Panc1 (cell line): ENCODE measurements around the gene PRKCQ. TPM values are rescaled to one million over a fixed set of nuclear protein-coding genes. Genes with fewer than 3 reads are reported as not detected.
A peak's percentile ranks its signal among the peaks of the same experiment; 100 is the strongest.

Experiments used
- ATAC-seq: fragments of 200-7000 bp; cut with Tn5 transposase; 2 replicates; pipeline ENCODE4 v1.9.1; 2020; ENCODE audit warnings: mild to moderate bottlenecking, moderate library complexity
- BruUV-seq: library from RNA; stranded (reverse); fragments of 400-500 nt; replicated peaks from 2 replicates; lab custom pipeline; 2021; lab: Mats Ljungman, UMichigan
- CTCF ChIA-PET: fragments of 300-600 bp; sonication (Branson Sonifier 250); formaldehyde crosslinking; loops from one replicate; lab custom pipeline; 2022; ENCODE audit warnings: antibody characterized with exemption; lab: Charles Lee
- POLR2A ChIA-PET: fragments of 300-600 bp; sonication (Branson Sonifier 250); formaldehyde crosslinking; loops from one replicate; lab custom pipeline; 2022; ENCODE audit warnings: antibody characterized with exemption; lab: Charles Lee
- DNase-seq: peaks from one replicate; pipeline ENCODE4 v3.0.0-alpha.2; 2010; ENCODE audit warnings: low read depth, low spot score
- H3K27ac ChIP-seq: 2 replicates; pipeline ENCODE4 v1.5.1; 2011; ENCODE audit warnings: mild to moderate bottlenecking, low read length, inconsistent platforms
- H3K27me3 ChIP-seq: fragments of 200-500 bp; sonication (Bioruptor generic); 2 replicates; pipeline ENCODE4 v1.6.0; 2014; ENCODE audit warnings: low read length, inconsistent platforms; ENCODE audit not compliant: control insufficient read depth, insufficient read depth
- H3K36me3 ChIP-seq: fragments of 200-500 bp; sonication (Bioruptor generic); 2 replicates; pipeline ENCODE4 v1.5.1; 2014; ENCODE audit warnings: inconsistent platforms, mild to moderate bottlenecking, low read length, moderate library complexity; ENCODE audit not compliant: control insufficient read depth, insufficient read depth
- H3K4me1 ChIP-seq: 2 replicates; pipeline ENCODE4 v1.5.1; 2011; ENCODE audit warnings: inconsistent platforms, mild to moderate bottlenecking, low read length, moderate library complexity; ENCODE audit not compliant: control insufficient read depth, insufficient read depth
- H3K4me3 ChIP-seq, 2 experiments: 2 replicates each; pipeline ENCODE4 v1.5.1; 2011 to 2012; ENCODE audit warnings: low read depth in 2 of 2, low read length in 2 of 2, mild to moderate bottlenecking in 2 of 2, inconsistent platforms in 1 of 2, moderate library complexity in 1 of 2
- H3K9me3 ChIP-seq: fragments of 200-500 bp; sonication (Bioruptor generic); 2 replicates; pipeline ENCODE4 v1.5.1; 2014; ENCODE audit warnings: low read depth, mild to moderate bottlenecking, inconsistent platforms, low read length, moderate library complexity; ENCODE audit not compliant: control insufficient read depth, insufficient read depth
- CTCF ChIP-seq: fragments of 450-650 bp; IDR thresholded peaks from 2 replicates; pipeline ENCODE4 v1.5.1; 2017; ENCODE audit warnings: mild to moderate bottlenecking
- POLR2AphosphoS5 ChIP-seq: IDR thresholded peaks from 2 replicates; pipeline ENCODE4 v1.6.1; 2012; ENCODE audit warnings: mild to moderate bottlenecking, low read depth, low read length, moderate library complexity
- SIN3A ChIP-seq: IDR thresholded peaks from 2 replicates; pipeline ENCODE4 v1.6.1; 2012; ENCODE audit warnings: low read depth, mild to moderate bottlenecking, low read length, moderate library complexity, borderline replicate concordance; ENCODE audit not compliant: insufficient read depth
- TCF7L2 ChIP-seq: IDR thresholded peaks from 2 replicates; pipeline ENCODE4 v1.6.1; 2011; ENCODE audit warnings: mild to moderate bottlenecking, low read depth, low read length, inconsistent platforms
- in situ Hi-C: cut with HindIII; loops from 2 replicates; pipeline ENCODE4 v1.10.0; 2016; ENCODE audit warnings: low sequenced_read_pairs, low pct_unique_long_range_greater_than_20kb
- intact Hi-C: fragments of 100-400 bp; cut with micrococcal nuclease; formaldehyde crosslinking; loops from one replicate; pipeline ENCODE4 v1.10.0; 2022; ENCODE audit not compliant: unreplicated experiment
- total RNA-seq: library from RNA; stranded (reverse); gene quantifications from one replicate; pipeline ENCODE4 v1.2.1, GENCODE V29; 2021; ENCODE audit not compliant: unreplicated experiment
- TF ChIP-seq, protein P1 (sequence below), 2 experiments: IDR thresholded peaks; 2 replicates each; pipeline ENCODE4 v1.6.1; 2011 to 2012; ENCODE audit warnings: low read depth in 2 of 2, control low read depth in 1 of 2, low read length in 1 of 2, mild to moderate bottlenecking in 1 of 2, moderate library complexity in 1 of 2; ENCODE audit not compliant: insufficient read depth in 1 of 2

PRKCQ gene
- total RNA-seq, 1 experiment from 2014 or later, result 0.23 TPM

DNA sequence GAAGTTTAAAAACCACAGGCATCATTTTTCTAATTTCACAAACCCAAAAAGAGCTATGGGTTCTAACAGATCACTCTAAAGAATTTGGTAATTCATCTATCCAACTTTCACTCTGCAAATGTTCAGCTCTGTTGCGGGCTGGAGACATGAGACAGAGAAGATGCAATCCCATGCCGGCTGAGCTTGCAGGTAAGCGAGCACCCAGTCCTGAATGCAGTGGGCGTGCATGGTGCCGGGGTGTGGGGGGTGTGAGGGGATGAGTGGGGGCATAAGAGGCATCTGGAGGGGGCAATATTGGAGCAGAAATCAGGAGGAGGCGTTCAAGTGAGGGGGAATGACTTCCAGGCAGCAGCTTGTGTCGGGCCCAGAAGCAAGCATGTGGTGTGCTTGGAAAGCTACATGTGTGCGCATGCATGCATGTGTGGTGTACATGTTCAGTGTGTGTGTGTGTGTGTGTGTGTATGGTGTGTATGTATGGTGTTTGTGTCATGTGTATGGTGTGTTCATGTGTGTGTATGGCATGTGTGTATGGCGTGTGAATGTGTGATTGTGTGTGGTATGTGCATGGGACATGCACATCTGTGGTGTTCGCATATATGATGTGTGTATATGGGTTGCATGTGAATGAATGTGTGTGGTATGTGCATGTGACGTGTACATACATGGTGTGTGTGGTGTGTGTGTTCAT, 172.9 kb downstream of the PRKCQ start:
- no peaks in the 10 kb centered on the region for H3K4me1 ChIP-seq
- H3K27ac ChIP-seq, result no peak overlapping the region
- no peak overlapping the region for H3K4me3 ChIP-seq
- no peaks in the 10 kb centered on the region for H3K9me3 ChIP-seq
- TF ChIP-seq TCF7L2, result no peak
- no peak for TF ChIP-seq SIN3A
- no peak for TF ChIP-seq CTCF
- TF ChIP-seq, protein P1, sequence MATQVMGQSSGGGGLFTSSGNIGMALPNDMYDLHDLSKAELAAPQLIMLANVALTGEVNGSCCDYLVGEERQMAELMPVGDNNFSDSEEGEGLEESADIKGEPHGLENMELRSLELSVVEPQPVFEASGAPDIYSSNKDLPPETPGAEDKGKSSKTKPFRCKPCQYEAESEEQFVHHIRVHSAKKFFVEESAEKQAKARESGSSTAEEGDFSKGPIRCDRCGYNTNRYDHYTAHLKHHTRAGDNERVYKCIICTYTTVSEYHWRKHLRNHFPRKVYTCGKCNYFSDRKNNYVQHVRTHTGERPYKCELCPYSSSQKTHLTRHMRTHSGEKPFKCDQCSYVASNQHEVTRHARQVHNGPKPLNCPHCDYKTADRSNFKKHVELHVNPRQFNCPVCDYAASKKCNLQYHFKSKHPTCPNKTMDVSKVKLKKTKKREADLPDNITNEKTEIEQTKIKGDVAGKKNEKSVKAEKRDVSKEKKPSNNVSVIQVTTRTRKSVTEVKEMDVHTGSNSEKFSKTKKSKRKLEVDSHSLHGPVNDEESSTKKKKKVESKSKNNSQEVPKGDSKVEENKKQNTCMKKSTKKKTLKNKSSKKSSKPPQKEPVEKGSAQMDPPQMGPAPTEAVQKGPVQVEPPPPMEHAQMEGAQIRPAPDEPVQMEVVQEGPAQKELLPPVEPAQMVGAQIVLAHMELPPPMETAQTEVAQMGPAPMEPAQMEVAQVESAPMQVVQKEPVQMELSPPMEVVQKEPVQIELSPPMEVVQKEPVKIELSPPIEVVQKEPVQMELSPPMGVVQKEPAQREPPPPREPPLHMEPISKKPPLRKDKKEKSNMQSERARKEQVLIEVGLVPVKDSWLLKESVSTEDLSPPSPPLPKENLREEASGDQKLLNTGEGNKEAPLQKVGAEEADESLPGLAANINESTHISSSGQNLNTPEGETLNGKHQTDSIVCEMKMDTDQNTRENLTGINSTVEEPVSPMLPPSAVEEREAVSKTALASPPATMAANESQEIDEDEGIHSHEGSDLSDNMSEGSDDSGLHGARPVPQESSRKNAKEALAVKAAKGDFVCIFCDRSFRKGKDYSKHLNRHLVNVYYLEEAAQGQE (IDR thresholded peaks at IDR 0.05; ENCODE audit: insufficient read depth in 1 of 2, low read depth in 2 of 2, low read length in 1 of 2), result no peak
- TF ChIP-seq POLR2AphosphoS5, result no peak
- no TSS peak for BruUV-seq
- H3K36me3 ChIP-seq, result no peaks in the 10 kb centered on the region
- POLR2A ChIA-PET, result no interaction called here
- H3K27me3 ChIP-seq, result peaks cover 2% of the 10 kb centered on the region; the same call in 1 of the 2 replicates
- in situ Hi-C loops, result no loop called here
- intact Hi-C loops, result no loop called here
- ATAC-seq (no peak), DNase-seq (no peak)
- CTCF ChIA-PET, result no interaction called here

DNA sequence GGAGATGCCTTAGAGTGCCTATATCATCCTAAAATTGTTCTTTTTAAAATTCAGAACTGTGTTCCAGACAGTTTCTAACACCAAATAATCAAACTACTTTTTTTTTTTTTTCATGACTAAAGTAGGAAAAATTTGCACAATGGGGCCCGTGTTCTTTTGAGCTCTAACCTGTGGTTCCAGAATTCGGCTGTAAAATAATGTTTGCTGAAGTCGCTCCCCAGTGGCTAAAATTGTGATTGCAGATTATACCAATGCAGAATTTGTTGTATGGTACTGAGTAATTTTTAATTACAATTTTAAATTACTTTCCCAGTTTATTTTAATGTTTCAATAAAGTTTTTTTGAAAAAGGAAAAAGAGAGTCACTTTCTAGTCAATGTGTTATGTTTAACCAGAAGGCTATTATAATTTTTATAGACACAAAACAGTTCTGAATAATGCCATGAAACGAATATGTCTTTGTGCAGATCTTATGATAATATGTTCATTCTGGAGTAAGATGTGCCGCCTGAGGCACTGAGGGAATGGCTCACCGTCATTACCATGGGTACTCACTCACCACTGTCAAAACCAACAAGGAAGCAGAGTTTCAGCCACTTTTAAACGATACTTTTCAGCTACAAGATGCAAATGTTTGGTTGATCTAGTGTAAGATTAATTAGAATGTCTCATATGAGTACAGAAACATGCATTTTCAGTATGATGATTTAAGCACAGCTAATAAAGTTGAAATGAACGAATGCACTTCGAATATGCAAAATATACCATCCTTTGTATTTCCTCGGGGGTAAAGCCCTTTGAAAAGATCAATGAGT, 173.6 kb downstream of the PRKCQ start:
- Histone ChIP-seq H3K36me3 (no peaks in the 10 kb centered on the region), H3K9me3 (no peaks in the 10 kb centered on the region), H3K27me3 (peaks cover 2% of the 10 kb centered on the region; the same call in 1 of the 2 replicates), H3K4me1 (peaks cover 1% of the 10 kb centered on the region; the same call in 1 of the 2 replicates), H3K27ac (no peak overlapping the region), H3K4me3 (no peak overlapping the region)
- DNase-seq (no peak), ATAC-seq (no peak)
- POLR2A ChIA-PET, result no interaction called here
- intact Hi-C loops (no loop called here), in situ Hi-C loops (no loop called here)
- TF ChIP-seq POLR2AphosphoS5 (no peak), CTCF (peak; percentile 55; the same call in 1 of the 2 replicates), SIN3A (no peak), TCF7L2 (no peak)
- TF ChIP-seq, protein P1 (IDR thresholded peaks at IDR 0.05; ENCODE audit: insufficient read depth in 1 of 2, low read depth in 2 of 2, low read length in 1 of 2), result no peak
- CTCF ChIA-PET, result interaction anchor here (0.7 kb wide), 1 partner anchor 204 kb away, joined by 3 read pairs; the partner anchor contains the start of gene PFKFB3
- BruUV-seq, result no TSS peak
